Endothelial cell of umbilical vein (primary cell): ENCODE results near the gene RBMS2. TPM values are rescaled to one million over a fixed set of nuclear protein-coding genes. Genes with fewer than 3 reads are reported as not detected.

ENCODE experiments used
- BruUV-seq: library from RNA; stranded (reverse); fragments of 400-500 nt; replicated peaks from 2 replicates; lab custom pipeline; 2021; lab: Mats Ljungman, UMichigan
- CTCF ChIA-PET: fragments of 300-600, 350-600 bp; sonication (Branson Sonifier 250); formaldehyde crosslinking; loops from one replicate; lab custom pipeline; 2021; ENCODE audit warnings: antibody characterized with exemption, inconsistent platforms; lab: Charles Lee
- POLR2A ChIA-PET: fragments of 300-600, 350-600 bp; sonication (Branson Sonifier 250); formaldehyde crosslinking; loops from one replicate; lab custom pipeline; 2021; ENCODE audit warnings: antibody characterized with exemption, inconsistent platforms; lab: Charles Lee
- DNase-seq: peaks from one replicate; pipeline ENCODE4 v3.0.0-alpha.2; 2011; ENCODE audit warnings: low read depth, low spot score
- FAIRE-seq: peaks from 2 replicates; lab custom pipeline; 2011; peaks lifted over from hg19 to GRCh38; lab: Jason Lieb, UNC
- H2AFZ ChIP-seq: 2 replicates; pipeline ENCODE4 v1.6.0; 2012; ENCODE audit warnings: low read depth, low read length, control low read depth, inconsistent platforms
- H3K27ac ChIP-seq: 2 replicates; pipeline ENCODE4 v1.5.1; 2011; ENCODE audit warnings: low read depth, mild to moderate bottlenecking, control low read depth, low read length, moderate library complexity; ENCODE audit not compliant: insufficient read depth
- H3K27me3 ChIP-seq, 2 experiments: 2 replicates each; pipeline versions ENCODE4 v1.6.0 to v1.6.1; 2011; ENCODE audit warnings: low read length in 2 of 2, mixed read lengths in 1 of 2; ENCODE audit not compliant: control insufficient read depth in 2 of 2, insufficient read depth in 2 of 2
- H3K36me3 ChIP-seq, 2 experiments: 2 replicates in 1 of 2; 3 replicates in 1 of 2; pipeline ENCODE4 v1.5.1; 2011; ENCODE audit warnings: low read length in 2 of 2, mild to moderate bottlenecking in 1 of 2, moderate library complexity in 1 of 2; ENCODE audit not compliant: control insufficient read depth in 2 of 2, insufficient read depth in 2 of 2; ENCODE audit errors: extremely low read depth in 1 of 2
- H3K4me1 ChIP-seq: 3 replicates; pipeline ENCODE4 v1.5.1; 2011; ENCODE audit warnings: mild to moderate bottlenecking, low read length; ENCODE audit not compliant: control insufficient read depth, insufficient read depth; ENCODE audit errors: extremely low read depth
- H3K4me2 ChIP-seq: 2 replicates; pipeline ENCODE4 v1.6.1; 2011; ENCODE audit warnings: low read length, control low read depth, mixed read lengths; ENCODE audit not compliant: insufficient read depth
- H3K4me3 ChIP-seq, 3 experiments: fragments of 200-600 bp in 1 of 3; sonication (generic), shearing (Covaris generic) in 1 of 3; replicated peaks in 1 of 3; 2 replicates each; pipeline ENCODE4 v1.5.1; 2011 to 2016; ENCODE audit warnings: control low read depth in 3 of 3, low read length in 3 of 3, mild to moderate bottlenecking in 2 of 3, inconsistent platforms in 1 of 3, low read depth in 1 of 3, moderate library complexity in 1 of 3; ENCODE audit not compliant: insufficient read depth in 1 of 3
- H3K79me2 ChIP-seq: 2 replicates; pipeline ENCODE4 v1.6.0; 2012; ENCODE audit warnings: low read length, inconsistent platforms; ENCODE audit not compliant: control insufficient read depth, insufficient read depth
- H3K9ac ChIP-seq: replicated peaks from 2 replicates; pipeline ENCODE3; 2011; ENCODE audit warnings: low read length, control low read depth; ENCODE audit not compliant: insufficient read depth; ENCODE audit errors: extremely low read depth
- H3K9me1 ChIP-seq: replicated peaks from 3 replicates; pipeline ENCODE4 v1.6.0; 2011; ENCODE audit warnings: mild to moderate bottlenecking, low read length; ENCODE audit not compliant: control insufficient read depth, insufficient read depth; ENCODE audit errors: extremely low read depth
- H3K9me3 ChIP-seq: replicated peaks from 2 replicates; pipeline ENCODE4 v1.5.1; 2012; ENCODE audit warnings: low read length, inconsistent platforms; ENCODE audit not compliant: control insufficient read depth, insufficient read depth
- H4K20me1 ChIP-seq: replicated peaks from 2 replicates; pipeline ENCODE3; 2011; ENCODE audit warnings: mild to moderate bottlenecking, low read length; ENCODE audit not compliant: control insufficient read depth, insufficient read depth; ENCODE audit errors: extremely low read depth
- CTCF ChIP-seq, 2 donors: IDR thresholded peaks; 1 replicate in 1 of 2; 2 replicates in 1 of 2; pipeline ENCODE4 v1.5.1; 2011; ENCODE audit warnings: low read length in 2 of 2, mild to moderate bottlenecking in 2 of 2, moderate library complexity in 2 of 2, control low read depth in 1 of 2, inconsistent platforms in 1 of 2, low read depth in 1 of 2; ENCODE audit not compliant: insufficient read depth in 1 of 2; ENCODE audit errors: extremely low read depth in 1 of 2
- EZH2 ChIP-seq: IDR thresholded peaks from 2 replicates; pipeline ENCODE4 v1.6.1; 2012; ENCODE audit warnings: borderline replicate concordance, low read depth, mild to moderate bottlenecking, moderate library complexity, low read length, inconsistent platforms; ENCODE audit not compliant: severe bottlenecking
- FOS ChIP-seq: IDR thresholded peaks from 2 replicates; pipeline ENCODE4 v1.6.1; 2011; ENCODE audit warnings: mild to moderate bottlenecking, low read length, moderate library complexity, borderline replicate concordance; ENCODE audit not compliant: insufficient read depth
- GATA2 ChIP-seq: IDR thresholded peaks from 2 replicates; pipeline ENCODE4 v1.7.0; 2011; ENCODE audit warnings: low read depth, mild to moderate bottlenecking, moderate library complexity, mixed read lengths, low read length; ENCODE audit not compliant: insufficient read length, insufficient read depth
- JUN ChIP-seq: IDR thresholded peaks from 2 replicates; pipeline ENCODE4 v1.6.1; 2011; ENCODE audit warnings: borderline replicate concordance, low read depth; ENCODE audit not compliant: insufficient read length, insufficient read depth
- MAX ChIP-seq: IDR thresholded peaks from 2 replicates; pipeline ENCODE4 v1.6.1; 2011; ENCODE audit not compliant: insufficient read depth, insufficient read length
- MYC ChIP-seq: IDR thresholded peaks from one replicate; pipeline ENCODE4 v1.6.1; 2011; ENCODE audit warnings: mild to moderate bottlenecking, low read depth, low read length
- POLR2A ChIP-seq: IDR thresholded peaks from 2 replicates; pipeline ENCODE4 v1.6.1; 2012; ENCODE audit warnings: low read depth, mild to moderate bottlenecking, control low read depth, low read length
- POLR2AphosphoS5 ChIP-seq: IDR thresholded peaks from 2 replicates; pipeline ENCODE4 v1.6.1; 2012; ENCODE audit warnings: low read depth, mild to moderate bottlenecking, control low read depth, low read length, moderate library complexity; ENCODE audit not compliant: insufficient read depth
- dilution Hi-C: fragments of 300-500 bp; cut with MboI; formaldehyde crosslinking; loops from one replicate; pipeline ENCODE4 v1.15.0; 2019; ENCODE audit warnings: low sequenced_read_pairs; ENCODE audit not compliant: extremely low pct_ligation_motif_present
- intact Hi-C: fragments of 100-400 bp; cut with micrococcal nuclease; formaldehyde crosslinking; loops from one replicate; pipeline ENCODE4 v1.10.0; 2022
- polyA plus RNA-seq, 4 experiments: library from polyadenylated mRNA; depleted of rRNA in 3 of 4; stranded (reverse) in 3 of 4; unstranded in 1 of 4; fragments of >200 nt; gene quantifications; 2 replicates each; pipeline versions ENCODE4 v1.2.1 to v1.2.3, GENCODE V29; 2011 to 2012; ENCODE audit warnings: missing spikeins in 1 of 4
- total RNA-seq: library from RNA; stranded (reverse); gene quantifications from 2 replicates; pipeline ENCODE4 v1.2.3, GENCODE V29; 2021

The RBMS2 gene
- total and polyA plus RNA-seq, 2 donors (not counting 3 experiments of a cell fraction or from before 2014, with no cell fraction given), result 66.8 to 103 TPM

- CTCF ChIA-PET, result interaction anchor here (1.6 kb wide), 1 partner anchor 10 kb away, joined by 3 read pairs; no protein-coding TSS in a partner anchor
- Histone ChIP-seq H3K36me3 (peaks cover 0 to 4% of the 10 kb centered on the region in 2 experiments), H3K9me3 (no peaks in the 10 kb centered on the region), H3K79me2 (peaks cover 6% of the 10 kb centered on the region), H3K9ac (no peak overlapping the region), H3K27me3 (no peaks in the 10 kb centered on the region), H3K4me3 (no peak overlapping the region), H4K20me1 (no peaks in the 10 kb centered on the region), H3K4me2 (no peak overlapping the region), H3K9me1 (no peaks in the 10 kb centered on the region), H3K4me1 (peaks cover 3% of the 10 kb centered on the region), H2AFZ (no peak overlapping the region), H3K27ac (no peak overlapping the region)
- no peak for FAIRE-seq
- TF ChIP-seq CTCF (IDR thresholded peaks at IDR 0.05; ENCODE audit: extremely low read depth in 1 of 2, insufficient read depth in 1 of 2, low read depth in 1 of 2, low read length in 2 of 2), result no peak
- TF ChIP-seq POLR2AphosphoS5, result no peak
- no peak for TF ChIP-seq EZH2
- TF ChIP-seq JUN, result no peak
- no peak for TF ChIP-seq MAX
- no peak for TF ChIP-seq POLR2A
- no peak for TF ChIP-seq FOS
- no peak for TF ChIP-seq GATA2
- TF ChIP-seq MYC, result no peak
- dilution Hi-C loops (no loop called here), intact Hi-C loops (no loop called here)
- POLR2A ChIA-PET, result no interaction called here
- DNase-seq, result no peak
- no TSS peak for BruUV-seq
Measured at GRCh38 chr12:56474389-56474788, 47.2 kb upstream of the RBMS2 start.
